HCT116 (cell line): ENCODE data around the gene TLE7. TPM values are rescaled to one million over a fixed set of nuclear protein-coding genes. Genes with fewer than 3 reads are reported as not detected.

ENCODE experiments used
- ATAC-seq: fragments of 200-7000 bp; cut with Tn5 transposase; 2 replicates; pipeline ENCODE4 v1.9.1; 2020; ENCODE audit warnings: mild to moderate bottlenecking, moderate library complexity
- BruUV-seq: library from RNA; stranded (reverse); fragments of 400-500 nt; replicated peaks from 2 replicates; lab custom pipeline; 2021; lab: Mats Ljungman, UMichigan
- CTCF ChIA-PET: fragments of 300-600 bp; sonication (Branson Sonifier 250); formaldehyde crosslinking; loops from one replicate; lab custom pipeline; 2021; ENCODE audit warnings: antibody characterized with exemption; lab: Charles Lee
- POLR2A ChIA-PET: fragments of 300-600, 350-600 bp; sonication (Branson Sonifier 250); formaldehyde crosslinking; loops from one replicate; lab custom pipeline; 2021; ENCODE audit warnings: antibody characterized with exemption; lab: Charles Lee
- RAD21 ChIA-PET, 2 experiments: fragments of 300-600 bp; sonication (Branson Sonifier 250); formaldehyde crosslinking; loops; one replicate each; lab custom pipeline; 2023; ENCODE audit warnings: low total read pairs in 2 of 2; ENCODE audit not compliant: uncharacterized antibody in 2 of 2, unreplicated experiment in 2 of 2, low non-redundant PET in 1 of 2; lab: Charles Lee
- DNase-seq: peaks from one replicate; pipeline ENCODE4 v3.0.0-alpha.2; 2010; ENCODE audit warnings: low read depth, low spot score
- H2AFZ ChIP-seq: fragments of 200-600 bp; shearing (Covaris generic), sonication (generic); 2 replicates; pipeline ENCODE4 v1.6.1; 2017; ENCODE audit warnings: low read depth, mixed run types, mixed read lengths, antibody characterized with exemption, low read length; ENCODE audit not compliant: poor library complexity, severe bottlenecking
- H3K27ac ChIP-seq: 2 replicates; pipeline ENCODE4 v1.5.1; 2012; ENCODE audit warnings: low read depth, low read length
- H3K27me3 ChIP-seq: fragments of 200-600 bp; sonication (generic); 2 replicates; pipeline ENCODE4 v1.6.1; 2016; ENCODE audit warnings: mixed run types, low read length, mixed read lengths; ENCODE audit not compliant: insufficient read depth
- H3K36me3 ChIP-seq, 2 experiments: fragments of 200-500 bp in 1 of 2; fragments of 200-600 bp in 1 of 2; sonication (Bioruptor generic) in 1 of 2; sonication (generic) in 1 of 2; 2 replicates each; pipeline versions ENCODE4 v1.5.1 to v1.6.1; 2014 to 2016; ENCODE audit warnings: low read length in 2 of 2, inconsistent platforms in 1 of 2, mixed read lengths in 1 of 2, mixed run types in 1 of 2; ENCODE audit not compliant: insufficient read depth in 2 of 2, control insufficient read depth in 1 of 2
- H3K4me1 ChIP-seq, 2 experiments: fragments of 200-600 bp in 1 of 2; sonication (generic) in 1 of 2; 2 replicates each; pipeline versions ENCODE4 v1.5.1 to v1.6.1; 2012 to 2017; ENCODE audit warnings: low read length in 2 of 2, inconsistent platforms in 1 of 2, mild to moderate bottlenecking in 1 of 2, mixed read lengths in 1 of 2, mixed run types in 1 of 2, moderate library complexity in 1 of 2; ENCODE audit not compliant: insufficient read depth in 2 of 2, control insufficient read depth in 1 of 2
- H3K4me2 ChIP-seq: fragments of 200-600 bp; sonication (generic); 2 replicates; pipeline ENCODE4 v1.6.1; 2017; ENCODE audit warnings: mixed run types, low read length, mixed read lengths
- H3K4me3 ChIP-seq, 2 experiments: fragments of 200-600 bp in 1 of 2; sonication (generic) in 1 of 2; replicated peaks in 1 of 2; 2 replicates each; pipeline ENCODE4 v1.5.1; 2011 to 2016; ENCODE audit warnings: low read length in 2 of 2, control low read depth in 1 of 2, low read depth in 1 of 2, mild to moderate bottlenecking in 1 of 2, mixed read lengths in 1 of 2, mixed run types in 1 of 2
- H3K79me2 ChIP-seq: fragments of 200-600 bp; sonication (generic); 2 replicates; pipeline ENCODE4 v1.6.1; 2017; ENCODE audit warnings: mild to moderate bottlenecking, mixed run types, low read length, moderate library complexity, mixed read lengths; ENCODE audit not compliant: insufficient read depth
- H3K9ac ChIP-seq: fragments of 200-600 bp; sonication (generic); 2 replicates; pipeline ENCODE4 v1.6.1; 2016; ENCODE audit warnings: low read length, mixed read lengths
- H3K9me2 ChIP-seq: fragments of 200-600 bp; sonication (generic), shearing (Covaris generic); 2 replicates; pipeline ENCODE4 v1.6.1; 2017; ENCODE audit warnings: mixed run types, mild to moderate bottlenecking, moderate library complexity; ENCODE audit not compliant: insufficient read depth
- H3K9me3 ChIP-seq, 2 experiments: fragments of 200-500 bp in 1 of 2; fragments of 200-600 bp in 1 of 2; sonication (Bioruptor generic) in 1 of 2; sonication (generic) in 1 of 2; 2 replicates each; pipeline ENCODE4 v1.6.1; 2014 to 2017; ENCODE audit warnings: low read length in 2 of 2, mixed read lengths in 2 of 2, inconsistent platforms in 1 of 2, low read depth in 1 of 2, mild to moderate bottlenecking in 1 of 2, mixed run types in 1 of 2, moderate library complexity in 1 of 2; ENCODE audit not compliant: control insufficient read depth in 1 of 2, insufficient read depth in 1 of 2
- H4K20me1 ChIP-seq: fragments of 200-600 bp; sonication (generic), shearing (Covaris generic); 2 replicates; pipeline ENCODE4 v1.6.1; 2017; ENCODE audit warnings: mixed run types, mild to moderate bottlenecking, moderate library complexity; ENCODE audit not compliant: insufficient read depth
- CBX3 ChIP-seq: IDR thresholded peaks from 2 replicates; pipeline ENCODE4 v1.6.1; 2012; ENCODE audit warnings: low read depth
- CEBPB ChIP-seq: IDR thresholded peaks from 2 replicates; pipeline ENCODE4 v1.6.1; 2012; ENCODE audit warnings: low read depth
- EGR1 ChIP-seq: IDR thresholded peaks from 2 replicates; pipeline ENCODE4 v1.6.1; 2012; ENCODE audit warnings: low read depth
- POLR2A ChIP-seq: IDR thresholded peaks from 2 replicates; pipeline ENCODE4 v1.7.0; 2011; ENCODE audit warnings: borderline replicate concordance; ENCODE audit not compliant: insufficient read depth, insufficient read length; ENCODE audit errors: extremely low read depth
- RAD21 ChIP-seq: IDR thresholded peaks from 2 replicates; pipeline ENCODE4 v1.6.1; 2012; ENCODE audit warnings: low read depth, mild to moderate bottlenecking
- SIN3A ChIP-seq: IDR thresholded peaks from 2 replicates; pipeline ENCODE4 v1.6.1; 2012; ENCODE audit warnings: low read depth
- SP1 ChIP-seq: IDR thresholded peaks from 2 replicates; pipeline ENCODE4 v1.6.1; 2012; ENCODE audit warnings: low read depth
- YY1 ChIP-seq: IDR thresholded peaks from 2 replicates; pipeline ENCODE4 v1.6.1; 2011; ENCODE audit warnings: low read length, low read depth, moderate library complexity, mild to moderate bottlenecking; ENCODE audit not compliant: insufficient replicate concordance; ENCODE audit errors: extremely low read depth
- ZFX ChIP-seq: fragments of 450-650 bp; IDR thresholded peaks from 2 replicates; pipeline ENCODE4 v1.6.1; 2017
- intact Hi-C: fragments of 100-400 bp; cut with micrococcal nuclease; formaldehyde crosslinking; loops from 2 replicates; pipeline ENCODE4 v1.10.0; 2022
- total RNA-seq: library from RNA; stranded (reverse); gene quantifications from one replicate; pipeline ENCODE4 v1.2.1, GENCODE V29; 2021; ENCODE audit not compliant: unreplicated experiment
- TF ChIP-seq, protein P1 (sequence below): IDR thresholded peaks from 2 replicates; pipeline ENCODE4 v1.6.1; 2011; ENCODE audit warnings: mild to moderate bottlenecking, low read length, moderate library complexity; ENCODE audit not compliant: insufficient replicate concordance; ENCODE audit errors: extremely low read depth
- TF ChIP-seq, protein P2 (sequence below): IDR thresholded peaks from 2 replicates; pipeline ENCODE4 v1.6.1; 2012; ENCODE audit warnings: low read depth
- TF ChIP-seq, protein P3 (sequence below): IDR thresholded peaks from 2 replicates; pipeline ENCODE4 v1.6.1; 2012

The TLE7 gene
- total RNA-seq, 1 experiment from 2014 or later, result not detected

DNA sequence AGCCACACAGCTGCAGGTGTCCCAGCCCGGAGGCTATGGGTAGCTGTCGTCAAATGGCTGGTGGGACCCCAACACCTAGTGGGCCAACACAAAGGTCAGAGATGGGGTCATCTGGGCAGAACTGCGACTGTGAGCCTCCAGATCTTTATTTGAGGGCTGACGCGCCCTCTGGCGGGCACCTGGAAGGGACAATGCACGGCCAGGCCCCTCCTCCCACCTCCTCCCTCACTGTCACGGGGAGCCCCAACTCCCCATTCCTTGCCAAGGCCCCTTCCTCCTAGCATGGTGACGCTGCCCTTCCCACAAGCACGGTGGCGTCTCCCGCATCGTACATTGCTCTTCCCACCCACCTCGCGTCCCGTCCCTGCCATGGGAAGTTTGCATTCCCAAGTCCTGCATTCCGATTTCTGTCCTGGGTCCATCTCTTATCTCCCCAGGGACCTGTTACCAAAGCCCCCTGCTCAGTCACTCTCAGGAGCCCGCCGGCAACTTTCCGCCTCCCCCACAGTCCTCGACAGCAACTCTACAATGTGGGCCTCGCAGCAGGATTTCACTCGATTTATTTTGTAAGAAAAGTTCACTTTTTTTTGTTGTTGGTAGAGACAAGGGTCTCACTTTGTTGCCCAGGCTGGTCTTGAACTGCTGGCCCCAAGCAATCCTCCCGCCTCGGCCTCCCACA lies 1.0 kb downstream of the TLE7 start (continued):
- TF ChIP-seq, protein P1, sequence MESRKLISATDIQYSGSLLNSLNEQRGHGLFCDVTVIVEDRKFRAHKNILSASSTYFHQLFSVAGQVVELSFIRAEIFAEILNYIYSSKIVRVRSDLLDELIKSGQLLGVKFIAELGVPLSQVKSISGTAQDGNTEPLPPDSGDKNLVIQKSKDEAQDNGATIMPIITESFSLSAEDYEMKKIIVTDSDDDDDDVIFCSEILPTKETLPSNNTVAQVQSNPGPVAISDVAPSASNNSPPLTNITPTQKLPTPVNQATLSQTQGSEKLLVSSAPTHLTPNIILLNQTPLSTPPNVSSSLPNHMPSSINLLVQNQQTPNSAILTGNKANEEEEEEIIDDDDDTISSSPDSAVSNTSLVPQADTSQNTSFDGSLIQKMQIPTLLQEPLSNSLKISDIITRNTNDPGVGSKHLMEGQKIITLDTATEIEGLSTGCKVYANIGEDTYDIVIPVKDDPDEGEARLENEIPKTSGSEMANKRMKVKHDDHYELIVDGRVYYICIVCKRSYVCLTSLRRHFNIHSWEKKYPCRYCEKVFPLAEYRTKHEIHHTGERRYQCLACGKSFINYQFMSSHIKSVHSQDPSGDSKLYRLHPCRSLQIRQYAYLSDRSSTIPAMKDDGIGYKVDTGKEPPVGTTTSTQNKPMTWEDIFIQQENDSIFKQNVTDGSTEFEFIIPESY, result no peak
- TF ChIP-seq SIN3A (no peak), POLR2A (no peak), RAD21 (peak; percentile 59), EGR1 (no peak), CEBPB (no peak)

DNA sequence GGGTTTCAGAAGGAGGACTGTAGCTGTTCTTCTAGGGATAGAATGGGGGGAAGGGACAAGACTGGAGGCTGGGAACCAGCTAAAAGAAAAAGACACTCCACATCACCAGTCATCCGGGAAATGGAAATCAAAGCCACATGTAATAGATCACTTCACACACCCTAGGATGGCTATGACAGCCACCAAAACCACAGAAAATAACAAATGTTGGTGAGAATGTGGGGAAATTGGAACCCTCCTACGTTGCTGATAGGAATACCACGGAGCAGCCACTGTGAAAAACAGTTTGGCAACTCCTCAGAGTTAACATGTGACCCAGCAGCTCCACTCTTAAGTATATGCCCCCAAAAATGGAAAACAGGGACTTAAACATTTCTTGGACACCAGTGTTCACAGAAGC lies 2.3 kb downstream of the TLE7 start:
- no peaks in the 10 kb centered on the region for H3K9me3 ChIP-seq
- ChIA-PET POLR2A (no interaction called here), RAD21 (no interaction called here), CTCF (no interaction called here)
- intact Hi-C loops, result no loop called here
- no peaks in the 10 kb centered on the region for H4K20me1 ChIP-seq
- H3K9ac ChIP-seq, result no peak overlapping the region
- DNase-seq, result no peak
- ATAC-seq, result no peak
- H2AFZ ChIP-seq, result no peak overlapping the region
- no peaks in the 10 kb centered on the region for H3K27me3 ChIP-seq
- H3K27ac ChIP-seq, result no peak overlapping the region
- no peak overlapping the region for H3K4me2 ChIP-seq
- BruUV-seq, result no TSS peak
- no peaks in the 10 kb centered on the region for H3K79me2 ChIP-seq
- no peak overlapping the region for H3K4me3 ChIP-seq
- no peaks in the 10 kb centered on the region for H3K4me1 ChIP-seq
- TF ChIP-seq SP1 (no peak), YY1 (no peak), ZFX (no peak), CBX3 (no peak)
- TF ChIP-seq, protein P2, sequence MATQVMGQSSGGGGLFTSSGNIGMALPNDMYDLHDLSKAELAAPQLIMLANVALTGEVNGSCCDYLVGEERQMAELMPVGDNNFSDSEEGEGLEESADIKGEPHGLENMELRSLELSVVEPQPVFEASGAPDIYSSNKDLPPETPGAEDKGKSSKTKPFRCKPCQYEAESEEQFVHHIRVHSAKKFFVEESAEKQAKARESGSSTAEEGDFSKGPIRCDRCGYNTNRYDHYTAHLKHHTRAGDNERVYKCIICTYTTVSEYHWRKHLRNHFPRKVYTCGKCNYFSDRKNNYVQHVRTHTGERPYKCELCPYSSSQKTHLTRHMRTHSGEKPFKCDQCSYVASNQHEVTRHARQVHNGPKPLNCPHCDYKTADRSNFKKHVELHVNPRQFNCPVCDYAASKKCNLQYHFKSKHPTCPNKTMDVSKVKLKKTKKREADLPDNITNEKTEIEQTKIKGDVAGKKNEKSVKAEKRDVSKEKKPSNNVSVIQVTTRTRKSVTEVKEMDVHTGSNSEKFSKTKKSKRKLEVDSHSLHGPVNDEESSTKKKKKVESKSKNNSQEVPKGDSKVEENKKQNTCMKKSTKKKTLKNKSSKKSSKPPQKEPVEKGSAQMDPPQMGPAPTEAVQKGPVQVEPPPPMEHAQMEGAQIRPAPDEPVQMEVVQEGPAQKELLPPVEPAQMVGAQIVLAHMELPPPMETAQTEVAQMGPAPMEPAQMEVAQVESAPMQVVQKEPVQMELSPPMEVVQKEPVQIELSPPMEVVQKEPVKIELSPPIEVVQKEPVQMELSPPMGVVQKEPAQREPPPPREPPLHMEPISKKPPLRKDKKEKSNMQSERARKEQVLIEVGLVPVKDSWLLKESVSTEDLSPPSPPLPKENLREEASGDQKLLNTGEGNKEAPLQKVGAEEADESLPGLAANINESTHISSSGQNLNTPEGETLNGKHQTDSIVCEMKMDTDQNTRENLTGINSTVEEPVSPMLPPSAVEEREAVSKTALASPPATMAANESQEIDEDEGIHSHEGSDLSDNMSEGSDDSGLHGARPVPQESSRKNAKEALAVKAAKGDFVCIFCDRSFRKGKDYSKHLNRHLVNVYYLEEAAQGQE, result no peak
- TF ChIP-seq, protein P3, sequence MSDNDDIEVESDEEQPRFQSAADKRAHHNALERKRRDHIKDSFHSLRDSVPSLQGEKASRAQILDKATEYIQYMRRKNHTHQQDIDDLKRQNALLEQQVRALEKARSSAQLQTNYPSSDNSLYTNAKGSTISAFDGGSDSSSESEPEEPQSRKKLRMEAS, result no peak
- H3K9me2 ChIP-seq, result no peaks in the 10 kb centered on the region
- H3K36me3 ChIP-seq, result no peaks in the 10 kb centered on the region
